Measurements from ENCODE around the gene LRP5.

DNA sequence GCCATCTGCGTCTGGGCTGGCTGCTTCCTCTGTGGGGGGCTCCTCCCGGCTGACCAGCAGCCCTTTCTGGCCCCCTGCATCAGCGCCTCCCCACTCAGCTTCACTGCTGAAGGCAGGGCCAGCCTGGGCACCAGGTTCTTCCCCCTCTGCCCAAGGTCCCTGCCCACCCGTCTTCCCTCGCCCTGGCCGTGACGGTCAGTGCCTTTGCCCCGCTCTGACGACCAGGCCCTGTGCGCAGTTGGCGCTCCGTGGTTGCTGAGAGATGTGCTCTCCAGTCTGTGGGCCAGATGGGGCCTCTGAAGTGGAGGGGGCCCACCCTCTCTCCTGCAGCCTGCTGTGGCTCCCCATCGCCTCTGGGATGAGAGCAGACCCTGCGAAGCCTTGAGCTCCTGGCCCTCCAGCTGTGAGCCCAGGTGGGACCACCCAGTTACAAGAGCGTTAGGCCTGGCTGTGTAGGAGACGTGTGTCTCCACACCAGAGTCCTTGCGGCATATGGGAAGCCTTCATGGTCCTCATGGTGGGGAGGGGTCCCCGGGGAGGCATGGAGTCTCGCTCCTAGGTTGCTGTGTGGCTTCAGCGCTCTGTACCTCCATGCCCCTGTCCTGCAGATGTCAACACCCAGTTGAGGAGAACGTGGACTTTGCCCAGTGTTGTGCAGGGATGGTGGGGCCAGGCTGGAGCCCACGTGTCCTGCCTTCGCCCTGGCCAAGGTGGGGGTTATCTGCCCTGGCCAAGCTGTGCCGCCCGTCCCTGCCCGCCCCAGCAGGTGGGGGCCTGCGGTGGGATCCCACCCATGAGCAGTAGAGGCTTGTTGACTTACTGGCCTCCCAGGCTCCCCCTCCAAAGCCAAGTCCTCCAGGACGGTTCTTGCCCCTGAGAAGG lies 14.2 kb downstream of the LRP5 start:
- TF ChIP-seq POLR2A (IDR thresholded peaks at IDR 0.05) (no peak), EP300 (IDR thresholded peaks at IDR 0.05) (no peak)
- TF ChIP-seq, protein P1, sequence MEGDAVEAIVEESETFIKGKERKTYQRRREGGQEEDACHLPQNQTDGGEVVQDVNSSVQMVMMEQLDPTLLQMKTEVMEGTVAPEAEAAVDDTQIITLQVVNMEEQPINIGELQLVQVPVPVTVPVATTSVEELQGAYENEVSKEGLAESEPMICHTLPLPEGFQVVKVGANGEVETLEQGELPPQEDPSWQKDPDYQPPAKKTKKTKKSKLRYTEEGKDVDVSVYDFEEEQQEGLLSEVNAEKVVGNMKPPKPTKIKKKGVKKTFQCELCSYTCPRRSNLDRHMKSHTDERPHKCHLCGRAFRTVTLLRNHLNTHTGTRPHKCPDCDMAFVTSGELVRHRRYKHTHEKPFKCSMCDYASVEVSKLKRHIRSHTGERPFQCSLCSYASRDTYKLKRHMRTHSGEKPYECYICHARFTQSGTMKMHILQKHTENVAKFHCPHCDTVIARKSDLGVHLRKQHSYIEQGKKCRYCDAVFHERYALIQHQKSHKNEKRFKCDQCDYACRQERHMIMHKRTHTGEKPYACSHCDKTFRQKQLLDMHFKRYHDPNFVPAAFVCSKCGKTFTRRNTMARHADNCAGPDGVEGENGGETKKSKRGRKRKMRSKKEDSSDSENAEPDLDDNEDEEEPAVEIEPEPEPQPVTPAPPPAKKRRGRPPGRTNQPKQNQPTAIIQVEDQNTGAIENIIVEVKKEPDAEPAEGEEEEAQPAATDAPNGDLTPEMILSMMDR (IDR thresholded peaks at IDR 0.05): no peak

All from suprapubic skin (tissue), 3 donors.